H1 (cell line): ENCODE data around the gene NOC2L. TPM values are rescaled to one million over a fixed set of nuclear protein-coding genes. Genes with fewer than 3 reads are reported as not detected.

ENCODE experiments used
- CHD7 ChIP-seq: fragments of 300-600 bp; sonication (generic); IDR thresholded peaks from 2 replicates; pipeline ENCODE4 v1.7.1; 2012; ENCODE audit warnings: low read length, moderate library complexity, mild to moderate bottlenecking, inconsistent platforms; ENCODE audit not compliant: insufficient replicate concordance
- EP300 ChIP-seq, 2 experiments: IDR thresholded peaks; 1 replicate in 1 of 2; 2 replicates in 1 of 2; pipeline ENCODE4 v1.6.1; 2011 to 2012; ENCODE audit warnings: low read depth in 2 of 2, low read length in 2 of 2, mild to moderate bottlenecking in 2 of 2, borderline replicate concordance in 1 of 2, inconsistent platforms in 1 of 2, moderate library complexity in 1 of 2
- NANOG ChIP-seq: IDR thresholded peaks from 2 replicates; pipeline ENCODE4 v1.6.1; 2011; ENCODE audit warnings: low read length, low read depth, mild to moderate bottlenecking, inconsistent platforms; ENCODE audit not compliant: insufficient read depth, poor library complexity, severe bottlenecking
- polyA plus RNA-seq, 7 experiments: library from polyadenylated mRNA; depleted of rRNA in 3 of 7; stranded (reverse) in 5 of 7; unstranded in 2 of 7; fragments of >200 nt in 5 of 7; fragments of 200-250 nt in 2 of 7; gene quantifications; 1 replicate in 5 of 7; 2 replicates in 1 of 7; 4 replicates in 1 of 7; pipeline versions ENCODE4 v1.2.1 to v1.2.3, GENCODE V29; 2011 to 2013; ENCODE audit warnings: missing spikeins in 2 of 7, mixed read lengths in 2 of 7
- total RNA-seq: library from RNA; stranded (reverse); fragmentation: NEBNext Ultra II Directional; extraction: Animal tissue kit (Norgen Biotek cat#: 25700); gene quantifications from 2 replicates; pipeline ENCODE4 v1.2.1, GENCODE V29; 2021

NOC2L gene
- total and polyA plus RNA-seq, 2 of the 8 experiments (the other 6 are each of a cell fraction or from before 2014, with no cell fraction given) = 74.7 to 130 TPM

- TF ChIP-seq CHD7 (no peak), NANOG (no peak), EP300 (IDR thresholded peaks at IDR 0.05; ENCODE audit: borderline replicate concordance in 1 of 2, low read depth in 2 of 2, low read length in 2 of 2) (no peak)
Measured at GRCh38 chr1:985126-985525, 26.1 kb upstream of the NOC2L start (continued).
